ENCODE results near the gene CORO2A. TPM values are rescaled to one million over a fixed set of nuclear protein-coding genes. Genes with fewer than 3 reads are reported as not detected.

CORO2A gene
- total and polyA plus RNA-seq, 2 of the 8 experiments (the other 6 are each of a cell fraction or from before 2014, with no cell fraction given) = 13.7 to 27.9 TPM

GRCh38 chr9:98144076-98144475 lies 48.4 kb downstream of the CORO2A start:
- no peak overlapping the region for H2BK5ac ChIP-seq (ENCODE audit: low read depth, low read length)
- no peaks in the 10 kb centered on the region for H3K79me1 ChIP-seq (ENCODE audit: low read depth, low read length)
- no peak for TF ChIP-seq HDAC6 (IDR thresholded peaks at IDR 0.05; ENCODE audit: low read depth, low read length)
- no peak for TF ChIP-seq RBBP5 (IDR thresholded peaks at IDR 0.05; ENCODE audit: borderline replicate concordance, low read depth, low read length)
- no peak for TF ChIP-seq USF2 (IDR thresholded peaks at IDR 0.05; ENCODE audit: low read length)
- no peak for TF ChIP-seq ZNF274 (IDR thresholded peaks at IDR 0.05; ENCODE audit: borderline replicate concordance, extremely low read depth, low read length)
- no peak for TF ChIP-seq EZH2 (IDR thresholded peaks at IDR 0.05; ENCODE audit: low read depth, low read length, severe bottlenecking)
- no peak for TF ChIP-seq NRF1 (IDR thresholded peaks at IDR 0.05; ENCODE audit: low read depth, low read length)
- no peak for TF ChIP-seq TCF12 (IDR thresholded peaks at IDR 0.05; ENCODE audit: low read depth, low read length)
- no peak for TF ChIP-seq TBP (IDR thresholded peaks at IDR 0.05; ENCODE audit: low read depth, low read length)
- no peak for TF ChIP-seq MAFK (IDR thresholded peaks at IDR 0.05; ENCODE audit: low read depth, low read length)
- TF ChIP-seq KDM1A (IDR thresholded peaks at IDR 0.05; ENCODE audit: borderline replicate concordance, low read length) = no peak
- no peak for TF ChIP-seq SRF (IDR thresholded peaks at IDR 0.05; ENCODE audit: low read depth, low read length)
- no peak for TF ChIP-seq CREB1 (IDR thresholded peaks at IDR 0.05)
- no peaks in the 10 kb centered on the region for H3K27me3 ChIP-seq (replicated peaks in 1 of 4; ENCODE audit: control insufficient read depth in 3 of 4, extremely low read depth in 1 of 4, insufficient read depth in 3 of 4, low read length in 3 of 4)
- H4K8ac ChIP-seq (ENCODE audit: extremely low read depth, insufficient read depth, low read length) = no peak overlapping the region
- H3K56ac ChIP-seq (replicated peaks; ENCODE audit: insufficient read length, low read depth, low read length) = no peak overlapping the region
- H3K23me2 ChIP-seq (ENCODE audit: low read depth, low read length) = no peaks in the 10 kb centered on the region
- H3K23ac ChIP-seq (ENCODE audit: insufficient read length) = no peak overlapping the region
- no peaks in the 10 kb centered on the region; a peak in 1 of 8 replicates for H3K36me3 ChIP-seq (ENCODE audit: control insufficient read depth in 2 of 4, insufficient read depth in 4 of 4, low read length in 3 of 4)
- no peak overlapping the region for H3K14ac ChIP-seq (ENCODE audit: insufficient read length)
- no peak overlapping the region for H3K9ac ChIP-seq (replicated peaks in 1 of 4; ENCODE audit: extremely low read depth in 1 of 4, low read depth in 3 of 4, low read length in 3 of 4)
- ChIA-PET CTCF (ENCODE audit: partially characterized antibody) (interaction anchor here (0.6 to 1.8 kb wide), 2 partner anchors 12 to 623 kb away, joined by 3 to 5 read pairs; no protein-coding TSS in a partner anchor), POLR2A (ENCODE audit: partially characterized antibody) (no interaction called here)
- no peak overlapping the region for H3K27ac ChIP-seq (ENCODE audit: low read depth, low read length)
- H2BK120ac ChIP-seq (replicated peaks; ENCODE audit: low read depth, low read length) = no peak overlapping the region
- H3K4ac ChIP-seq (replicated peaks; ENCODE audit: insufficient read length, low read depth, low read length) = no peak overlapping the region
- H3K4me3 ChIP-seq (ENCODE audit: extremely low read depth in 1 of 4, insufficient read depth in 2 of 4, low read depth in 3 of 4, low read length in 4 of 4) = no peak overlapping the region
- DNase-seq (ENCODE audit: low read depth in 1 of 2, low spot score in 2 of 2) (no peak), FAIRE-seq (no peak)
- H3K79me2 ChIP-seq (ENCODE audit: control insufficient read depth in 1 of 2, insufficient read depth in 2 of 2, low read length in 2 of 2) = no peaks in the 10 kb centered on the region
- H2AK5ac ChIP-seq (ENCODE audit: low read depth, low read length) = no peak overlapping the region
- WGBS, 2 experiments (ENCODE audit: extremely low coverage in 1 of 2, insufficient coverage in 1 of 2, insufficient read length in 1 of 2, insufficient replicate concordance in 2 of 2, low coverage in 1 of 2, low lambda C conversion rate in 2 of 2, missing lambda C conversion rate in 1 of 2) = 92% methylated on average over 4 of the region's 4 CpGs; no CpG with 5 or more reads in 1 of the 2 experiments
- H4K20me1 ChIP-seq (replicated peaks in 1 of 2; ENCODE audit: control insufficient read depth in 1 of 2, insufficient read depth in 2 of 2, low read length in 2 of 2) = peaks cover 0 to 2% of the 10 kb centered on the region in 2 experiments
- no peak overlapping the region for H2BK12ac ChIP-seq (ENCODE audit: low read depth, low read length)
- H4K5ac ChIP-seq (ENCODE audit: insufficient read length, low read depth, low read length) = no peak overlapping the region
- H2AFZ ChIP-seq (ENCODE audit: low read length) = no peak overlapping the region
- H3K18ac ChIP-seq (ENCODE audit: extremely low read depth, low read length) = no peak overlapping the region
- H3K4me1 ChIP-seq (replicated peaks in 1 of 4; ENCODE audit: control insufficient read depth in 3 of 4, insufficient read depth in 4 of 4, low read length in 3 of 4) = peaks cover 0 to 3% (median 0%) of the 10 kb centered on the region in 4 experiments; a peak in 2 of 7 replicates
- no peaks in the 10 kb centered on the region for H3K9me3 ChIP-seq (ENCODE audit: insufficient read depth in 2 of 2, low read depth in 1 of 2, low read length in 1 of 2)
- no peak overlapping the region for H4K91ac ChIP-seq (replicated peaks; ENCODE audit: insufficient read length, low read length)
- no peak overlapping the region for H2BK15ac ChIP-seq (ENCODE audit: low read length)
- H3K4me2 ChIP-seq (ENCODE audit: insufficient read depth in 1 of 2, low read depth in 2 of 2, low read length in 2 of 2) = no peak overlapping the region
- no peak overlapping the region for H2BK20ac ChIP-seq (ENCODE audit: low read length)
